HEK293T (cell line): ENCODE data around the gene CFAP58.
A peak's percentile ranks its signal among the peaks of the same experiment; 100 is the strongest.

Experiments
- CTCF ChIA-PET: fragments of 350-600 bp; formaldehyde crosslinking; extraction: SDS; loops from one replicate; lab custom pipeline; 2021; ENCODE audit warnings: antibody characterized with exemption, inconsistent platforms; lab: Yijun Ruan, JAX
- POLR2A ChIA-PET: fragments of 350-600 bp; formaldehyde crosslinking; extraction: SDS; loops from one replicate; lab custom pipeline; 2020; ENCODE audit warnings: antibody characterized with exemption, inconsistent platforms; lab: Yijun Ruan, JAX
- DNase-seq: peaks from one replicate; pipeline ENCODE4 v3.0.0; 2012; ENCODE audit warnings: mixed read lengths; ENCODE audit errors: extremely low spot score
- ARNT ChIP-seq: fragments of 450-650 bp; IDR thresholded peaks from 2 replicates; pipeline ENCODE4 v1.6.1; 2017; ENCODE audit warnings: mild to moderate bottlenecking
- BHLHE40 ChIP-seq: fragments of 450-650 bp; IDR thresholded peaks from 2 replicates; pipeline ENCODE4 v1.6.1; 2016; ENCODE audit warnings: mild to moderate bottlenecking, moderate library complexity, borderline replicate concordance
- CTBP1 ChIP-seq: fragments of 450-650 bp; IDR thresholded peaks from 2 replicates; pipeline ENCODE4 v1.6.1; 2016; ENCODE audit warnings: borderline replicate concordance
- ELF4 ChIP-seq: fragments of 450-650 bp; IDR thresholded peaks from 2 replicates; pipeline ENCODE4 v1.6.1; 2017; ENCODE audit warnings: antibody characterized with exemption
- FOXA1 ChIP-seq: fragments of 450-650 bp; IDR thresholded peaks from 2 replicates; pipeline ENCODE4 v1.6.1; 2016; ENCODE audit warnings: mild to moderate bottlenecking
- FOXK2 ChIP-seq: fragments of 450-650 bp; IDR thresholded peaks from 2 replicates; pipeline ENCODE4 v1.6.1; 2016; ENCODE audit warnings: mild to moderate bottlenecking
- FOXM1 ChIP-seq: fragments of 450-650 bp; IDR thresholded peaks from 2 replicates; pipeline ENCODE4 v1.6.1; 2017; ENCODE audit warnings: mild to moderate bottlenecking, borderline replicate concordance
- HDGF ChIP-seq: fragments of 450-650 bp; IDR thresholded peaks from 2 replicates; pipeline ENCODE4 v1.6.1; 2017; ENCODE audit warnings: antibody characterized with exemption, borderline replicate concordance
- L3MBTL2 ChIP-seq: fragments of 450-650 bp; conservative IDR thresholded peaks from 2 replicates; pipeline ENCODE4 v1.6.1; 2016; ENCODE audit warnings: mild to moderate bottlenecking
- LEF1 ChIP-seq: fragments of 450-650 bp; IDR thresholded peaks from 2 replicates; pipeline ENCODE4 v1.6.1; 2017; ENCODE audit warnings: mild to moderate bottlenecking, borderline replicate concordance
- NFRKB ChIP-seq: fragments of 450-650 bp; IDR thresholded peaks from 2 replicates; pipeline ENCODE4 v1.6.1; 2016; ENCODE audit warnings: mild to moderate bottlenecking, moderate library complexity
- PKNOX1 ChIP-seq: fragments of 450-650 bp; IDR thresholded peaks from 2 replicates; pipeline ENCODE4 v1.6.1; 2016
- SP1 ChIP-seq: fragments of 450-650 bp; IDR thresholded peaks from 2 replicates; pipeline ENCODE4 v1.6.1; 2017
- SUZ12 ChIP-seq: fragments of 450-650 bp; IDR thresholded peaks from 2 replicates; pipeline ENCODE4 v1.6.1; 2016; ENCODE audit warnings: mild to moderate bottlenecking
- TARDBP ChIP-seq: fragments of 450-650 bp; IDR thresholded peaks from 2 replicates; pipeline ENCODE4 v1.6.1; 2016
- ZNF384 ChIP-seq: fragments of 450-650 bp; IDR thresholded peaks from 2 replicates; pipeline ENCODE4 v1.6.1; 2016

The CFAP58 gene

DNA sequence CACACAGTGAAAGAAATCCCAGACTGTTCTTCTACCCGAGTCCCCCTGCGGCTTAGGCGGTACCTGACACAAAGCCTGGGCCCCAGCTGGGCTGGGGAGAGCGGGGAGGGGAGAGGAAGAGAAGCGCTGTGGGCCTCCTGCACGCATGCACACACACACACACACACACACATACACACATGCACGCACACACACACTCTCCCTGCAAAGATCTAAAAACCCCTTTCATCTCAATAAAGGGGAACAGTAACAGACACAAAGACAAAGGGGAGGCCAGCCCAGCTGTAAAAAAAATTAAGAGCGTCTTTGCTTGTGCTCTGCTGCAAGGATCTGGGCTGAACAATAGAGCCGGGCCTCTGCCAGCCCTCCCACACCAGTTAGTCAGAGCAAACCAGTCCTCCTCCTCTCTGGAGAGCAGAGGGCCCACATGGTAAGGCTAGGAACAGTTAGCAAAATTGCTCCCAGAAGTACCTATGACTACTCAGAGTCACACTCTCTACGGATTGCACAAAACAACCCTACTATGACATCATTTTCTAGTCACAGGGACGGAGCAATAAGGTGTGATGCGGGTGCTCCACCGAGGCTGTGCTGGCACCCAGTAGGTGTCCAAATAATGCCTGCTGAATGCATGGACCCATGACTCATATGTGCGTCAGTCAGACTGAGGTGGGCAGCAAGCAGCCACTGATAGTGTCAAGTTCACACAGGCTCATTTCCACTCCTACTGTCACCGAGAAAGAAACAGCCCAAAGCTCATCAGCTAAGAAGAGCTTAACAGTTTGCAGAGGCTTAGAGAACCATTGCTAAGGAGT lies 24.5 kb upstream of the CFAP58 start:
- peak; percentile 37 for DNase-seq
- ChIA-PET CTCF (interaction anchor here (0.6 to 1.5 kb wide), 4 partner anchors 21 to 479 kb away, joined by 3 to 7 read pairs (median 4); no protein-coding TSS in a partner anchor), POLR2A (interaction anchor here (0.8 to 0.9 kb wide), 2 partner anchors 9 to 54 kb away, joined by 3 read pairs; partner anchors contain the start of gene ITPRIP)
- TF ChIP-seq L3MBTL2 (no peak), PKNOX1 (peak; percentile 19; the same call in 1 of the 2 replicates)

- CTCF ChIA-PET: interaction anchor here (1.3 to 1.4 kb wide), 2 partner anchors 24 to 38 kb away, joined by 4 to 7 read pairs; no protein-coding TSS in a partner anchor
- DNase-seq: no peak
- TF ChIP-seq ELF4: no peak
- no peak for TF ChIP-seq BHLHE40
- TF ChIP-seq HDGF: no peak
- no peak for TF ChIP-seq FOXM1
- no peak for TF ChIP-seq ZNF384
- no peak for TF ChIP-seq CTBP1
- no peak for TF ChIP-seq FOXA1
- TF ChIP-seq SP1: no peak
- TF ChIP-seq TARDBP: no peak
- TF ChIP-seq FOXK2: no peak
- TF ChIP-seq SUZ12: no peak
- no peak for TF ChIP-seq ARNT
- TF ChIP-seq PKNOX1: no peak
- no peak for TF ChIP-seq NFRKB
- no peak for TF ChIP-seq L3MBTL2
- no peak for TF ChIP-seq LEF1
- POLR2A ChIA-PET: interaction anchor here (0.8 to 0.9 kb wide), 2 partner anchors 8 to 55 kb away, joined by 3 read pairs; partner anchors contain the start of gene ITPRIP
Observed at GRCh38 chr10:104329735-104330134, 23.9 kb upstream of the CFAP58 start.

- TF ChIP-seq FOXA1 (no peak), ARNT (no peak), LEF1 (no peak), ZNF384 (no peak)
- ChIA-PET CTCF (interaction anchor here (1.3 to 1.4 kb wide), 2 partner anchors 24 to 39 kb away, joined by 4 to 7 read pairs; no protein-coding TSS in a partner anchor), POLR2A (no interaction called here)
- no peak for DNase-seq
Observed at GRCh38 chr10:104330168-104331110, 23.2 kb upstream of the CFAP58 start.

- POLR2A ChIA-PET: no interaction called here
- CTCF ChIA-PET: interaction anchor here (0.7 to 1.0 kb wide), 2 partner anchors 23 to 40 kb away, joined by 3 to 4 read pairs; partner anchors contain the start of gene CFAP58
- TF ChIP-seq NFRKB (no peak), L3MBTL2 (0 out of 2 replicates have a peak, but pooled peaks have one; percentile 21)
- peak; percentile 42 for DNase-seq
Observed at GRCh38 chr10:104331208-104331838, 22.3 kb upstream of the CFAP58 start.

DNA sequence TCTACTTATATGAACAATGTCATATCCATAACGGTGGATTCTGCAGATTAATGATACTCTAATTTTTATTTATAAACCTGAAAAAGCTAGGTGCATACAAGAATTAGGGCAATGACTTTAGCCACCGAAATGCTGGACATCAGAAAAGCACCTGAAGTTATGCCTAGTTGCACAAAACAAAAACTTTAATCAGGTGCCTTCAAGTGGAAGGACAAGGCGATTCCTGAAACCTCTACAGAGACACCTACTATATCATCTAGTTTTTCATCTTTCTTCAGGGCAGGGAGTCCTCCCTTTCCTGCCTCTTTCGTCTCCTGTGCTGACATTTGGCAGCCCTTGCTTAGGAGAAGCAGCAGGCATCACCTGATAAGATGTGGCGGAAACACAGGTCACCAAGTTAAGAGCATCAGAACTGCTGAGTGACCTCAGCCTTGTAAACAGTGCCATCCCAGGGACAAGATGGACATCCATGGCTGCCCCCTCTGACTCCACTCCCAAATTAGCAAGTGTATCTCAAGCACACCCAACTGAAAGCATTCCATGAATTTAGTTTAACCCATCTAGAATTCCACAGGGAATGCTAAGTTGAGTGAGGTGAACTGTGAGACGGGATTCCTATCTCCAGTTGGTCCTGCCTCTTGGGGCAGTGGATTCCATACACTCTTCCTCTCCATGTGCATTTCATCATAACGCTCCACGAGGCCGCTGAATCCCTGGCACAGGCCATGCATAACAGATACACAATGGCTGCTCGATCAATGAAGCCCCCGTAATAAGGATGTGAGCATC lies 21.2 kb upstream of the CFAP58 start:
- CTCF ChIA-PET: interaction anchor here (1.0 kb wide), 1 partner anchor 22 kb away, joined by 3 read pairs; the partner anchor contains the start of gene CFAP58

More for the DNA sequence above, 21.2 kb upstream of the CFAP58 start:
- POLR2A ChIA-PET: no interaction called here
- no peak for DNase-seq
- no peak for TF ChIP-seq TARDBP
- no peak for TF ChIP-seq SP1
- no peak for TF ChIP-seq ARNT
- no peak for TF ChIP-seq HDGF
- no peak for TF ChIP-seq PKNOX1
- no peak for TF ChIP-seq NFRKB
- no peak for TF ChIP-seq ELF4
- TF ChIP-seq FOXK2: no peak
- no peak for TF ChIP-seq CTBP1
- no peak for TF ChIP-seq FOXA1
- no peak for TF ChIP-seq SUZ12
- TF ChIP-seq L3MBTL2: no peak
